HG02884 (cell line): ENCODE measurements around the gene LCE1E.

Experiments used
- ATAC-seq: cut with Tn5 transposase; IDR thresholded peaks from one replicate; pipeline ENCODE4 v1.9.1; 2021; ENCODE audit warnings: mild to moderate bottlenecking, moderate library complexity; ENCODE audit not compliant: unreplicated experiment

Gene LCE1E, protein sequence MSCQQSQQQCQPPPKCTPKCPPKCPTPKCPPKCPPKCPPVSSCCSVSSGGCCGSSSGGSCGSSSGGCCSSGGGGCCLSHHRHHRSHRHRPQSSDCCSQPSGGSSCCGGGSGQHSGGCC

GRCh38 chr1:152786077-152786476, at the start of gene LCE1E:
TSS of gene LCE1E (plus strand) at chr1:152786257. CDS start at chr1:152787300, 1,043 bp downstream.
- no peak for ATAC-seq

DNA sequence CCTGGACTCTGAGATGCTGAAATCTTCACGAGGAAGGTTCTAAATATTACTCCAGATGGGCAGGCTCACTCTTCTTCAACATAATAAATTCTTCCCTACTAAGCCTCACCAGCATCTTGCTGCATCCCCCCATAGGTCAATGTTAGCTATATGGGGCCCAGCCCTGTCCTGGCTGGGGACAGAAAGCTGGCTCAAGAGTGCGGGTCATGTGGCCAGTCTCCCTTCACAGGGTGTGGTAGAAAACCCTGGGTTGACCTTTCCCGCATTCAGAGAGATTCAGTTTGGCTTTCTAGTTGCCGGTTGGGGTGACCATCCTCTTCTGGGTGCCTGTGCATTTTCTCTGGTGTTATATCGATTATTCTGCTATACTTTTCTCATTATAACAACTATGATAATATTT, 48.1 kb upstream of the LCE1E start:
- no peak for ATAC-seq

- no peak for ATAC-seq
These were observed 46.2 kb upstream of the LCE1E start for GRCh38 chr1:152739841-152740240.

- ATAC-seq = no peak
These were observed 44.4 kb upstream of the LCE1E start for GRCh38 chr1:152741656-152742055.

DNA sequence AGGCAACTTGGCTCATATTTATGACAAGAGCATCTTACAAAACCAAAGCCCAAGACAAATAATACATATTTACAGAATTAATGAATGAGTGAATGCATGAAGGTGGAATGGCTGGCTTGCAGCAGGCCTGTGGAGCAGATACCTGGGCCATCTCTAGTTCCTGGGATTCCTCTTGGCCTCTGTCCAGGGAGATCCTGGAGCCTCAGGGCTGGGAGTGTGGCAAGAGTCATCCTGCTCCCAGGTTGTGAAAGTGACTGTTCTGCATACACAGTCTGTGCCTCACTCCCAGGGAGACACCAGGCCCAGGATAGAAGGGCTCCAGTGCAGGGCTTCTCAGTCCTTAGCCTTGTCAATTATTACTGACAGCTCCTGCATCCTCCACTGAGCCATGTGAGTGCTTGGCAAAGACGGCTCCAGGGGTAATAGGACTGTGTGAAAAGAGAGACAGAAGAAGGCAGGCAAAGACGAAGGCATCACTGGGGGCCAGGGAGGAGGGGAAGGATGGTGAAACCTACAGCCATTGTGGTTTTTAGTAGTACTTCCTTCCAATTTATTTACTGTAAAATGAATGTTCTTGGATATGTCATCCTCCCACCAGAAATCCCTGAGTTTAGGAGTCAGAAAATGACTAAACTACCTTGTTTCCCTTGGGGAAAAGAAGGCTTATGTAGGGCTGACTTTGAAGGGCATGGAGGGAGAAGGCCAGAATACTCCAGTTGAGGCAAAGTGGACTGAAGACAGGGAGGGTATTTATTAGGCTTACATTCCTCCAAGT, 42.5 kb upstream of the LCE1E start:
- ATAC-seq = no peak

DNA sequence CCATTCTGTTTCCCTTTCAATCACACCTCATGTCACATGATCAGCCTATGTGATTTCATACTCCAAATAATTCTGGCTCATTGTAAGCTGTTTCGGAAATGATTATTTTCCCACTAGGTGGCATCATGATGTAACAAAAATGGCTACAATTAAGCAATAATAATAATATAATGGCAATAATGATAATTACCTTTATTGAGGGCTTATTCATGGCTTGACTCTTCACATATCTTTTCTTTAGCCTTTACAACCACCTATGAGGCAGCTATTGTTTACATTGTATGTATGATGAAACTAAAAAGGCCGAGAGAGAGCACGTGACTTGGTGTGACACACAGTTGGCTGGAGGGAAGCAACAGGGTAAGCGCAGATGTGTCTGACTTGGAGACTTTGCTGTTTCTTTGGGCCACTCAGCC, 40.8 kb upstream of the LCE1E start:
- no peak for ATAC-seq

- ATAC-seq = no peak
These were observed 40.2 kb upstream of the LCE1E start for GRCh38 chr1:152745765-152746444.

DNA sequence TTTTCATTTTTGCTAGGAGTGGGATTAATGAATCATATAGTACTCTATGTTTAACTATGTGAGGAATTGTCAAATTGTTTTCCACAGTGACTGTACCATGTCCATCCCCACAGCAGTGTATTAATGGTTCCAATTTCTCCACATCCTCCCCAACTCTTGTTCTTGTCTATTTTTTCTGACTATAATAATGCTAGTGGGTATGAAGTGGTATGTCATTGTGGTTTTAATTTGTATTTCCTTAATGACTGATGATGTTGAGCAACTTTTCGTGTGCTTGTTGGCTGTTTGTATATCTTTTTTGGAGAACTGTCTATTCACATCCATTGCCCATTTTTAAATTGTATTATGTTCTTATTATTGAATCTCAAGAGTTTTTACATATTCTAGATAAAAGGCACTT, 38.2 kb upstream of the LCE1E start:
- ATAC-seq = no peak

- no peak for ATAC-seq
These were observed 33.8 kb upstream of the LCE1E start for GRCh38 chr1:152752225-152752624.

DNA sequence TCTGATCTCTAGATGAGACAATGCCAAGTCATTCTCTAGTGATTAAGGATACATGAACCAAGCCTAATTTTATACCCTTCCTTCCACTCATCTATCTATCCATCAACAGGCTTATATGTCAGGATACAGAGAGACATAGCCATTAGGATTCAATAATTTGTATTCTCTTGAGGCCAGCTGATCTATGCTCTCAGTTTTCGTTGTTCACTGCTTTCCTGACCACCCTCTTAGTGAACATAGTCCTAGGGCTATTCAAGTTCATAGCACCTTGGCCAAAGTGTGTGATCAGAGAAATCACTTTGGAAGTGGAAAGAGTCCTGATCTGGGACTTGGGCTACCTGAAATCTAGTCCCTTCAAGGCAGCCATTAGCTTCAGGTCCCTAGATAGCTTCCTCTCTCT, 32.5 kb upstream of the LCE1E start:
- ATAC-seq = no peak

GRCh38 chr1:152756872-152757271, 29.2 kb upstream of the LCE1E start:
- ATAC-seq = no peak

GRCh38 chr1:152757747-152758146, 28.3 kb upstream of the LCE1E start, which contains the start of gene KPRP:
TSS of gene KPRP (plus strand) at chr1:152758025. CDS start at chr1:152759589, 1,564 bp downstream.
- ATAC-seq = no peak

- no peak for ATAC-seq
These were observed 27.4 kb upstream of the LCE1E start for GRCh38 chr1:152758636-152759035.

- no peak for ATAC-seq
These were observed 26.4 kb upstream of the LCE1E start for GRCh38 chr1:152759453-152760173.

DNA sequence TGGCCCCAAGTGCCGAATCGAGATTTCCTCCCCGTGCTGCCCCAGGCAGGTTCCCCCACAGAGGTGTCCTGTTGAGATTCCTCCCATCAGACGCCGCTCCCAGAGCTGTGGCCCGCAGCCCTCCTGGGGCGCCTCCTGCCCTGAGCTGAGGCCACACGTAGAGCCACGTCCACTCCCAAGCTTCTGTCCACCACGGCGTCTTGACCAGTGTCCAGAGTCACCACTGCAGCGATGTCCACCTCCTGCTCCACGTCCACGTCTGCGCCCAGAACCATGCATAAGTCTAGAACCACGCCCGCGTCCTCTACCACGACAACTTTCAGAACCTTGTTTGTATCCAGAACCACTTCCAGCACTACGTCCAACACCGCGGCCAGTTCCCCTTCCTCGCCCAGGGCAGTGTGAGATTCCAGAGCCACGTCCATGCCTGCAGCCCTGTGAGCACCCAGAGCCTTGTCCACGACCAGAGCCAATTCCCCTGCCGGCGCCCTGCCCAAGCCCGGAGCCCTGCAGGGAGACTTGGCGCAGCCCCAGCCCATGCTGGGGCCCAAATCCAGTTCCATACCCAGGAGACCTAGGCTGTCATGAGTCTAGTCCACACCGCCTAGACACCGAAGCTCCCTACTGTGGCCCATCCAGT, 25.4 kb upstream of the LCE1E start:
- ATAC-seq = no peak

DNA sequence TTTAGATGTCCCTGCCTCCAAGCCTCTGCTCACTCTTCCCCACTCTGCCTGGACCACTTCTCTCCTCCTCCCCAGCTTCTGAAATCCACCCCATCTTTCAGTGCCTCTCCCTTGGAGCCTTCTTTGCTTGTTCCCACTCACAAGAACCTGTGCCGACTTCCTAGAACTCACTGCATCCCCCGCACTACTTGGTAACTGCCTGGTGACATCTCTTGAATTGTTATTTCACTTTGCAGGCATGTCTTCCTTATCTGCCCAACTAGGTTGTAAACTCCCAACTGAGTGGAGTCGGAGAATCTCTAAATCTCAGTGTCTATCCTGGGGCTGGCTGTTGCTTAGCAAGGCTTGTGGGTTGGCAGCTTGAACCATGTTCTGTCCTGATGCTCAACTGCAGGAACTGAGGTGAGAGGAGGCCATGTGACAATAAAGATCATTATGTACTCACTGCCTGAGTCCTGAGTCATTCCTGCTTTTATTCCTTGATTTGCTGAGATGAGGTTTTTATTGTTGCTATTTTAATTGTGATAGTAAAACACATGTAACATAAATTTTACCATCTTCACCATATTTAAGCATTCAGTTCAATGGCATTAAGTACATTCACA, 24.3 kb upstream of the LCE1E start:
- no peak for ATAC-seq

GRCh38 chr1:152768847-152769533, 17.1 kb upstream of the LCE1E start:
- ATAC-seq = no peak

DNA sequence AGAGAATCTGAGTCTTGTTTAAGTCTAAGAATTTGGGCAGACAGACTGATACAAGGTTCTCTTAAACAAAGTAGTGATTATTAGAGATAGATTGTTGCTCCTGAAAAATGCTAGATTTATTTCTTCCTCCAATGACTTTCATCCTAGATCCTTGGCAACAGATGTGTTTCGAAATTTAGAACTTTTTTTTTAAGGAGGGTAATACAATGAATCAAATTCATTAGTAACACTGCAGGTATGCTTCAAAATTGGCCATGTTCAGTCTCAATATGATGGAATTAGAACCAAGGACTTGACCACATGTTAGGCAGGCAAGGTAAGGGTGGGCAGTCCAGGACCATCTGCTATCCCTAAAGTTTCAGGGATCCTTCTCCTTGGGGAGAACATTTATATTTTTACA, 15.6 kb upstream of the LCE1E start:
- no peak for ATAC-seq

DNA sequence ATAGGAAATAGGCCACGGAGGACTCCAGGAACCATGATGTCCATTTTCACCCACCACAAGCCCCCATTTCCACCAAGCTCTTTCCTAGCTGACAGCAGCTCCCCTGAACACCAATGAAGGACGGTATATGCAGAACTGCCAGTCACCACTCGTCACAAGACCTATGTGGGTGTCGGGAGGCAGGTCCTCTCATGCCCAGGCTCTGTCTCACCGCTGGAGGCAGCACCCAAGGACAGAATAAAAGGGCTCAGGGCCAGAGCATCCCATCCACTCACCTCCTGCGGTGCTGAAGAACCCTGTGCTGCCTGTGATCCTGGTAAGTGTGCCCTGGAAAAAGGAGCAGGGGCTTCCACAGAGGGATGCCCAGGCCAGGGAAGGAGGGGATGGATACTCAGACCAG, 11.2 kb upstream of the LCE1E start, which contains the start of gene LCE1F:
Gene LCE1F, plus strand, starts transcription at position 266 of the 400 bp plus-strand sequence. CDS start 1,232 bp downstream, outside the sequence.
- ATAC-seq = no peak

GRCh38 chr1:152776361-152776760, 9.7 kb upstream of the LCE1E start:
- ATAC-seq = no peak
